Transverse colon (tissue), 4 donors: ENCODE data around the gene WDR37.

Source experiments
- CTCF ChIP-seq, 5 experiments: fragments of 200-600 bp in 3 of 5; fragments of 450-650 bp in 2 of 5; sonication (generic) in 3 of 5; IDR thresholded peaks; 1 replicate in 2 of 5; 2 replicates in 3 of 5; pipeline ENCODE4 v1.5.1; 2016 to 2017; ENCODE audit warnings: antibody characterized with exemption in 5 of 5, inconsistent platforms in 3 of 5, mild to moderate bottlenecking in 2 of 5, moderate library complexity in 1 of 5
- POLR2A ChIP-seq: fragments of 450-650 bp; IDR thresholded peaks from one replicate; pipeline ENCODE4 v1.6.1; 2016; ENCODE audit warnings: antibody characterized with exemption, mild to moderate bottlenecking, moderate library complexity
- POLR2AphosphoS5 ChIP-seq, 3 donors: sonication (generic); formaldehyde crosslinking; IDR thresholded peaks; one replicate each; pipeline ENCODE4 v1.6.1; 2016; ENCODE audit warnings: antibody characterized with exemption in 3 of 3

- no peak for TF ChIP-seq POLR2A
- no peak for TF ChIP-seq CTCF (IDR thresholded peaks at IDR 0.05)
- TF ChIP-seq POLR2AphosphoS5 (IDR thresholded peaks at IDR 0.05), result no peak
Measured at GRCh38 chr10:1149793-1150637, 93.8 kb downstream of the WDR37 start.
